Kasumi-1 (cell line): ENCODE results near the gene CSPG4.
A peak's percentile ranks its signal among the peaks of the same experiment; 100 is the strongest.
"Not testable (repeated sequence)": the region's sequence is repeated elsewhere in the genome, so short reads cannot be mapped to it uniquely, and the experiment has no call there.

Source experiments
- DNase-seq, 2 experiments: peaks; one replicate each; lab custom pipeline; 2025; lab: John Stamatoyannopoulos, UW

The CSPG4 gene

GRCh38 chr15:75648156-75649000 lies 64.3 kb downstream of the CSPG4 start:
- DNase-seq: no peak

GRCh38 chr15:75647370-75648155 lies 65.1 kb downstream of the CSPG4 start, which contains the start of gene SNX33:
SNX33 (plus strand) TSS chr15:75647912; CDS start chr15:75649103, 1,191 bp downstream.
- peak; percentile 59 to 65 for DNase-seq

- DNase-seq: peak in 1 of 2 experiments; percentile 17
Observed at GRCh38 chr15:75646944-75647364, 65.7 kb downstream of the CSPG4 start.

GRCh38 chr15:75646112-75646943 lies 66.3 kb downstream of the CSPG4 start:
- DNase-seq: no peak

- no peak for DNase-seq
Observed at GRCh38 chr15:75644376-75644775, 68.3 kb downstream of the CSPG4 start.

GRCh38 chr15:75641603-75642002 lies 71.0 kb downstream of the CSPG4 start:
- DNase-seq: no peak

GRCh38 chr15:75641179-75641503 lies 71.5 kb downstream of the CSPG4 start:
- peak in 1 of 2 experiments; percentile 41 for DNase-seq

- peak; percentile 88 to 90 for DNase-seq
Observed at GRCh38 chr15:75640483-75641178, 72.0 kb downstream of the CSPG4 start.

- DNase-seq: peak; percentile 98 to 99
Observed at GRCh38 chr15:75639709-75640482, 72.8 kb downstream of the CSPG4 start, which contains the start of gene IMP3. IMP3 (minus strand) TSS chr15:75640224; CDS start chr15:75640168, 56 bp downstream.

GRCh38 chr15:75639191-75639708 lies 73.4 kb downstream of the CSPG4 start:
- DNase-seq: peak in 1 of 2 experiments; percentile 33

- no peak for DNase-seq
Observed at GRCh38 chr15:75637245-75638009, 75.2 kb downstream of the CSPG4 start.

GRCh38 chr15:75636026-75636425 lies 76.6 kb downstream of the CSPG4 start:
- no peak for DNase-seq

GRCh38 chr15:75633922-75634321 lies 78.7 kb downstream of the CSPG4 start:
- not testable (repeated sequence) for DNase-seq

GRCh38 chr15:75631935-75632334 lies 80.7 kb downstream of the CSPG4 start:
- no peak for DNase-seq

- peak; percentile 92 to 93 for DNase-seq
Observed at GRCh38 chr15:75625542-75626347, 86.9 kb downstream of the CSPG4 start, which contains the start of gene SNUPN. SNUPN (minus strand) TSS chr15:75625725; CDS start chr15:75621051, 4,674 bp downstream.
